ENCODE results near the gene GTPBP2. TPM values are rescaled to one million over a fixed set of nuclear protein-coding genes. Genes with fewer than 3 reads are reported as not detected.
A peak's percentile ranks its signal among the peaks of the same experiment; 100 is the strongest.

The GTPBP2 gene
- total and polyA plus RNA-seq, 2 of the 13 experiments (the other 11 are each of a cell fraction or from before 2014, with no cell fraction given): 26.9 to 88.2 TPM

- TF ChIP-seq HOXA9 (CRISPR knock-in tag; IDR thresholded peaks at IDR 0.05; ENCODE audit: borderline replicate concordance) (no peak), POGK (CRISPR knock-in tag; conservative IDR thresholded peaks at IDR 0.05) (no peak; the same call in 1 of the 2 replicates), ZNF34 (CRISPR knock-in tag; IDR thresholded peaks at IDR 0.05; ENCODE audit: borderline replicate concordance) (no peak), ELK4 (CRISPR knock-in tag; IDR thresholded peaks at IDR 0.05; ENCODE audit: borderline replicate concordance) (no peak), ZNF580 (CRISPR knock-in tag; IDR thresholded peaks at IDR 0.05; ENCODE audit: borderline replicate concordance, low read depth) (no peak), ZNF768 (CRISPR knock-in tag; IDR thresholded peaks at IDR 0.05) (no peak), ZNF747 (CRISPR knock-in tag; IDR thresholded peaks at IDR 0.05; ENCODE audit: borderline replicate concordance) (no peak), ZBTB10 (CRISPR knock-in tag; IDR thresholded peaks at IDR 0.05; ENCODE audit: borderline replicate concordance) (no peak), ARNT (IDR thresholded peaks at IDR 0.05) (no peak), BATF2 (CRISPR knock-in tag; IDR thresholded peaks at IDR 0.05) (no peak), ATAD3A (CRISPR knock-in tag; IDR thresholded peaks at IDR 0.05) (no peak), CREM (IDR thresholded peaks at IDR 0.05) (peak; percentile 99), CREM (CRISPR knock-in tag; IDR thresholded peaks at IDR 0.05) (no peak), ZNF670 (CRISPR knock-in tag; IDR thresholded peaks at IDR 0.05; ENCODE audit: borderline replicate concordance) (no peak), WIZ (CRISPR knock-in tag; IDR thresholded peaks at IDR 0.05) (no peak), ZNF33A (CRISPR knock-in tag; IDR thresholded peaks at IDR 0.05; ENCODE audit: borderline replicate concordance) (no peak), POLR2A (IDR thresholded peaks at IDR 0.05; ENCODE audit: insufficient read depth in 1 of 2, low read depth in 2 of 2, low read length in 2 of 2) (peak in 1 of 2 experiments; percentile 15; a peak in 1 of 4 replicates), TMF1 (CRISPR knock-in tag; IDR thresholded peaks at IDR 0.05; ENCODE audit: low read depth) (no peak), DDIT3 (CRISPR knock-in tag; IDR thresholded peaks at IDR 0.05) (no peak), ZBTB7A (CRISPR knock-in tag; IDR thresholded peaks at IDR 0.05) (no peak), RARG (CRISPR knock-in tag; IDR thresholded peaks at IDR 0.05; ENCODE audit: low read depth) (no peak), ZNF354B (CRISPR knock-in tag; IDR thresholded peaks at IDR 0.05) (no peak), ZNF225 (CRISPR knock-in tag; IDR thresholded peaks at IDR 0.05) (no peak), ZSCAN21 (CRISPR knock-in tag; IDR thresholded peaks at IDR 0.05; ENCODE audit: borderline replicate concordance) (0 out of 2 replicates have a peak, but pooled peaks have one; percentile 28)
Measured at GRCh38 chr6:43629104-43629504, at the start of gene GTPBP2 (continued).
